ENCODE data around the gene TIGD4. TPM values are rescaled to one million over a fixed set of nuclear protein-coding genes. Genes with fewer than 3 reads are reported as not detected.

Gene TIGD4
- polyA plus RNA-seq, 1 of the 3 experiments (the other 2 are of a cell fraction), result 0.13 TPM

DNA sequence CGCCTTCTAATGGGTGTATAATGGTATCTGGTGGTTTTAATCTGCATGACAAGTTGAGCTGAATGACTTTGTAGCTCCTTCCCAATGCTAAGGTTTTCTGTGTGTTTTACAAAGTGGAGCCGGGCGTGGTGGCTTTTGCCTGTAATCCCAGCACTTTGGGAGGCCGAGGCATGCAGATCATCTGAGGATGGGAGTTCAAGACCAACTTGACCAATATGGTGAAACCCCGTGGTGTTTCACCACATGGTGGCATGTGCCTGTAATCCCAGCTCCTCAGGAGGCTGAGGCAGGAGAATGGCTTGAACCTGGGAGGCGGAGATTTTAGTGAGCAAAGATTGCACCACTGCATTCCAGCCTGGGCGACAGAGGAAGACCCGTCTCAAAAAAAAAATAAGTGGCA lies 29.1 kb upstream of the TIGD4 start (continued):
- TF ChIP-seq SIN3A (IDR thresholded peaks at IDR 0.05; ENCODE audit: borderline replicate concordance, low read depth, low read length), result no peak

DNA sequence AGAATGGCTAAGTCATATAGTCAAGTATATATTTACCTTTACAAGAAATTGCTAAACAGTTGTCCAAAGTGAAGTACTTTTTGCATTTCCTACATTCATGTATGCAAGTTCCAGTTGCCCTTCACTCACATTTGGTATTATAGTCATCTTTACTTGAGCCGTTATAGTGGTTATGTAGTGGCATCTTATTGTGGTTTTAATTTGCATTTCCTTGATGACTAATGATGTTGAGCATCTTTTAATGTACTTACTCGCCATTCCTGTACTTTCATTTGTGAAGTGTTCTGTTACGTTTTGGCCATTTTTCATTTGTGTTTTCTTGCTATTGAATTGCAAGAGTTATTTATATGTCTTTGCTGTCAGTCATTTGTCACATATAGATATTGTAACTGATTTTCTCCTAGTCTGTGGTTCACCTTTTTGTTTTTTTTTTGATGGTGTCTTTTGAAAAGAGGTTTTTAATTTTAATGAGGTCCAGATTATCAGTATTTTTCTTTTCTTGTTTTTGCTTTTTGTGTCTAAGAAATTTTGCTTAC lies 27.8 kb upstream of the TIGD4 start:
- peaks cover 0 to under 1% of the 10 kb centered on the region in 2 experiments for H3K36me3 ChIP-seq (replicated peaks in 1 of 2; ENCODE audit: control insufficient read depth in 1 of 2, insufficient read depth in 2 of 2, low read length in 1 of 2)
- 62% methylated on average over 3 of the region's 3 CpGs for WGBS (ENCODE audit: low lambda C conversion rate)
- DNase-seq, result no peak
- TF ChIP-seq JUND (IDR thresholded peaks at IDR 0.05) (0 out of 2 replicates have a peak, but pooled peaks have one; percentile 15), FOSL2 (IDR thresholded peaks at IDR 0.05; ENCODE audit: borderline replicate concordance, low read depth) (peak; percentile 2; the same call in 1 of the 2 replicates), GABPA (IDR thresholded peaks at IDR 0.05; ENCODE audit: low read depth) (no peak), TCF12 (IDR thresholded peaks at IDR 0.05) (peak; percentile 29; the same call in 1 of the 2 replicates)
- TF ChIP-seq, protein P1, sequence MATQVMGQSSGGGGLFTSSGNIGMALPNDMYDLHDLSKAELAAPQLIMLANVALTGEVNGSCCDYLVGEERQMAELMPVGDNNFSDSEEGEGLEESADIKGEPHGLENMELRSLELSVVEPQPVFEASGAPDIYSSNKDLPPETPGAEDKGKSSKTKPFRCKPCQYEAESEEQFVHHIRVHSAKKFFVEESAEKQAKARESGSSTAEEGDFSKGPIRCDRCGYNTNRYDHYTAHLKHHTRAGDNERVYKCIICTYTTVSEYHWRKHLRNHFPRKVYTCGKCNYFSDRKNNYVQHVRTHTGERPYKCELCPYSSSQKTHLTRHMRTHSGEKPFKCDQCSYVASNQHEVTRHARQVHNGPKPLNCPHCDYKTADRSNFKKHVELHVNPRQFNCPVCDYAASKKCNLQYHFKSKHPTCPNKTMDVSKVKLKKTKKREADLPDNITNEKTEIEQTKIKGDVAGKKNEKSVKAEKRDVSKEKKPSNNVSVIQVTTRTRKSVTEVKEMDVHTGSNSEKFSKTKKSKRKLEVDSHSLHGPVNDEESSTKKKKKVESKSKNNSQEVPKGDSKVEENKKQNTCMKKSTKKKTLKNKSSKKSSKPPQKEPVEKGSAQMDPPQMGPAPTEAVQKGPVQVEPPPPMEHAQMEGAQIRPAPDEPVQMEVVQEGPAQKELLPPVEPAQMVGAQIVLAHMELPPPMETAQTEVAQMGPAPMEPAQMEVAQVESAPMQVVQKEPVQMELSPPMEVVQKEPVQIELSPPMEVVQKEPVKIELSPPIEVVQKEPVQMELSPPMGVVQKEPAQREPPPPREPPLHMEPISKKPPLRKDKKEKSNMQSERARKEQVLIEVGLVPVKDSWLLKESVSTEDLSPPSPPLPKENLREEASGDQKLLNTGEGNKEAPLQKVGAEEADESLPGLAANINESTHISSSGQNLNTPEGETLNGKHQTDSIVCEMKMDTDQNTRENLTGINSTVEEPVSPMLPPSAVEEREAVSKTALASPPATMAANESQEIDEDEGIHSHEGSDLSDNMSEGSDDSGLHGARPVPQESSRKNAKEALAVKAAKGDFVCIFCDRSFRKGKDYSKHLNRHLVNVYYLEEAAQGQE (IDR thresholded peaks at IDR 0.05; ENCODE audit: low read depth, low read length), result no peak
- TF ChIP-seq, protein P2, sequence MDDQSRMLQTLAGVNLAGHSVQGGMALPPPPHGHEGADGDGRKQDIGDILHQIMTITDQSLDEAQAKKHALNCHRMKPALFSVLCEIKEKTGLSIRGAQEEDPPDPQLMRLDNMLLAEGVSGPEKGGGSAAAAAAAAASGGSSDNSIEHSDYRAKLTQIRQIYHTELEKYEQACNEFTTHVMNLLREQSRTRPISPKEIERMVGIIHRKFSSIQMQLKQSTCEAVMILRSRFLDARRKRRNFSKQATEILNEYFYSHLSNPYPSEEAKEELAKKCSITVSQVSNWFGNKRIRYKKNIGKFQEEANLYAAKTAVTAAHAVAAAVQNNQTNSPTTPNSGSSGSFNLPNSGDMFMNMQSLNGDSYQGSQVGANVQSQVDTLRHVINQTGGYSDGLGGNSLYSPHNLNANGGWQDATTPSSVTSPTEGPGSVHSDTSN (IDR thresholded peaks at IDR 0.05), result peak; percentile 54; the same call in 1 of the 2 replicates
- H2AFZ ChIP-seq (ENCODE audit: low read depth), result no peak overlapping the region
- H3F3A ChIP-seq (replicated peaks; ENCODE audit: insufficient read depth), result peaks cover 11% of the 10 kb centered on the region
- no peak overlapping the region for H3K27ac ChIP-seq (ENCODE audit: low read depth in 2 of 2, low read length in 1 of 2)
- POLR2A ChIA-PET, result no interaction called here
- H3K9me3 ChIP-seq, result no peaks in the 10 kb centered on the region
- H4K20me1 ChIP-seq (ENCODE audit: insufficient read depth), result peaks cover 12% of the 10 kb centered on the region; the same call in 1 of the 2 replicates
- no peak overlapping the region for H3K9ac ChIP-seq
- CTCF ChIA-PET, result no interaction called here
- no peak overlapping the region for H3K4me3 ChIP-seq (ENCODE audit: low read depth in 2 of 2, low read length in 1 of 2)
- no peaks in the 10 kb centered on the region for H3K9me2 ChIP-seq
- H3K4me1 ChIP-seq (ENCODE audit: control insufficient read depth in 1 of 2, insufficient read depth in 2 of 2, low read depth in 1 of 2, low read length in 1 of 2), result peaks cover 0 to 3% of the 10 kb centered on the region in 2 experiments; a peak in 1 of 4 replicates
- no peak overlapping the region for H3K4me2 ChIP-seq
- no peaks in the 10 kb centered on the region for H3K27me3 ChIP-seq (ENCODE audit: insufficient read depth)
- peaks cover 79% of the 10 kb centered on the region for H3K79me2 ChIP-seq (ENCODE audit: insufficient read depth)

DNA sequence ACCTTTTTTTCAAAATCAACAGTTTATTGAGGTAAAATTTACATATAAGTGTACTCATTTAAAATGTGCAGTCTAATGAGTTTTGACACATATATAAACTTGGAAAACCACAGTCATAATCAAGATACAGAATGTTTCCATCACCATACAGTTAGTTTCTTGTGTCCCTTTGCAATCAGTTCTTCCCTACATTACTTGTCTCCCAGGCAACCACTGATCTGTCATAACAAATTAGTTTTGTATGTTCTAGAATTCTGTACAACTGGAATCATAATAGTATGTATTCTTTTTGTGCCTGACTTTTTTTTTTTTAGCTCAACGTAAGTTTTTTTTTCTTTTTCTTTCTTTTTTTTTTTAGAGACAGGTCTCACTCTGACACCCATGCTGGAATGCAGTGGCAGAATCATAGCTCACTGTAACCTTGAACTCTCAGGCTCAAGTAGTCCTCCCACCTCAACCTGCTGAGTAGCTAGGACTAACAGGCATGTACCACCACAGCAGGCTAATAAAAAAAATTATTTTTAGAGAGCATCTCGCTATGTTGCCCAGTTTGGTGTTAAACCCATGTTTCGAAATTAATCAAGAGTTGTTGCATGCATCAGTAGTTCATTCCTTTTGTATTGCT lies 27.1 kb upstream of the TIGD4 start:
- no peak for DNase-seq
- H3K4me3 ChIP-seq (ENCODE audit: low read depth in 2 of 2, low read length in 1 of 2), result no peak overlapping the region
- ChIA-PET POLR2A (no interaction called here), CTCF (no interaction called here)
- H3K27ac ChIP-seq (ENCODE audit: low read depth in 2 of 2, low read length in 1 of 2), result no peak overlapping the region
- H3F3A ChIP-seq (replicated peaks; ENCODE audit: insufficient read depth), result peaks cover 11% of the 10 kb centered on the region
- H4K20me1 ChIP-seq (ENCODE audit: insufficient read depth), result peaks cover 12% of the 10 kb centered on the region; the same call in 1 of the 2 replicates
- no peak overlapping the region for H3K4me2 ChIP-seq
- no peak overlapping the region for H2AFZ ChIP-seq (ENCODE audit: low read depth)
- H3K9me2 ChIP-seq, result no peaks in the 10 kb centered on the region
- no peak overlapping the region for H3K9ac ChIP-seq
- TF ChIP-seq RFX5 (IDR thresholded peaks at IDR 0.05; ENCODE audit: low read length) (no peak), TEAD4 (IDR thresholded peaks at IDR 0.05; ENCODE audit: borderline replicate concordance, insufficient read depth) (no peak), TCF12 (IDR thresholded peaks at IDR 0.05) (no peak), MXI1 (IDR thresholded peaks at IDR 0.05; ENCODE audit: low read depth, low read length) (no peak), RXRA (IDR thresholded peaks at IDR 0.05; ENCODE audit: borderline replicate concordance, low read depth) (no peak), YY1 (IDR thresholded peaks at IDR 0.05; ENCODE audit: low read depth) (no peak), SIN3A (IDR thresholded peaks at IDR 0.05; ENCODE audit: borderline replicate concordance, low read depth, low read length) (no peak), FOXM1 (IDR thresholded peaks at IDR 0.05; ENCODE audit: low read depth) (no peak), TAF1 (IDR thresholded peaks at IDR 0.05; ENCODE audit: borderline replicate concordance, low read depth, low read length) (no peak), EP300 (IDR thresholded peaks at IDR 0.05; ENCODE audit: borderline replicate concordance in 1 of 2, low read depth in 1 of 2, low read length in 1 of 2) (no peak)
- TF ChIP-seq, protein P3, sequence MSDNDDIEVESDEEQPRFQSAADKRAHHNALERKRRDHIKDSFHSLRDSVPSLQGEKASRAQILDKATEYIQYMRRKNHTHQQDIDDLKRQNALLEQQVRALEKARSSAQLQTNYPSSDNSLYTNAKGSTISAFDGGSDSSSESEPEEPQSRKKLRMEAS (IDR thresholded peaks at IDR 0.05; ENCODE audit: low read depth), result no peak
- TF ChIP-seq, protein P4, sequence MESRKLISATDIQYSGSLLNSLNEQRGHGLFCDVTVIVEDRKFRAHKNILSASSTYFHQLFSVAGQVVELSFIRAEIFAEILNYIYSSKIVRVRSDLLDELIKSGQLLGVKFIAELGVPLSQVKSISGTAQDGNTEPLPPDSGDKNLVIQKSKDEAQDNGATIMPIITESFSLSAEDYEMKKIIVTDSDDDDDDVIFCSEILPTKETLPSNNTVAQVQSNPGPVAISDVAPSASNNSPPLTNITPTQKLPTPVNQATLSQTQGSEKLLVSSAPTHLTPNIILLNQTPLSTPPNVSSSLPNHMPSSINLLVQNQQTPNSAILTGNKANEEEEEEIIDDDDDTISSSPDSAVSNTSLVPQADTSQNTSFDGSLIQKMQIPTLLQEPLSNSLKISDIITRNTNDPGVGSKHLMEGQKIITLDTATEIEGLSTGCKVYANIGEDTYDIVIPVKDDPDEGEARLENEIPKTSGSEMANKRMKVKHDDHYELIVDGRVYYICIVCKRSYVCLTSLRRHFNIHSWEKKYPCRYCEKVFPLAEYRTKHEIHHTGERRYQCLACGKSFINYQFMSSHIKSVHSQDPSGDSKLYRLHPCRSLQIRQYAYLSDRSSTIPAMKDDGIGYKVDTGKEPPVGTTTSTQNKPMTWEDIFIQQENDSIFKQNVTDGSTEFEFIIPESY (IDR thresholded peaks at IDR 0.05; ENCODE audit: borderline replicate concordance, low read depth), result no peak
- H3K79me2 ChIP-seq (ENCODE audit: insufficient read depth), result peaks cover 72% of the 10 kb centered on the region
- WGBS (ENCODE audit: low lambda C conversion rate), result 91% methylated on average over 3 of the region's 3 CpGs
- H3K4me1 ChIP-seq (ENCODE audit: control insufficient read depth in 1 of 2, insufficient read depth in 2 of 2, low read depth in 1 of 2, low read length in 1 of 2), result peaks cover 3 to 5% of the 10 kb centered on the region in 2 experiments; a peak in 3 of 4 replicates
- no peaks in the 10 kb centered on the region for H3K27me3 ChIP-seq (ENCODE audit: insufficient read depth)
- H3K36me3 ChIP-seq (replicated peaks in 1 of 2; ENCODE audit: control insufficient read depth in 1 of 2, insufficient read depth in 2 of 2, low read length in 1 of 2), result no peaks in the 10 kb centered on the region
- no peaks in the 10 kb centered on the region for H3K9me3 ChIP-seq

Data from SK-N-SH (cell line).